SU-DHL-6 (cell line): ENCODE measurements around the gene CADM2.
"Not testable (repeated sequence)": the region's sequence is repeated elsewhere in the genome, so short reads cannot be mapped to it uniquely, and the experiment has no call there.

Experiments
- CTCF ChIP-seq: fragments of 200-600 bp; sonication (generic); IDR thresholded peaks from one replicate; pipeline ENCODE4 v1.5.1; 2017; ENCODE audit warnings: antibody characterized with exemption, mild to moderate bottlenecking, low read length, moderate library complexity; ENCODE audit not compliant: insufficient read depth, poor library complexity, severe bottlenecking
- EZH2phosphoT487 ChIP-seq: fragments of 200-600 bp; sonication (generic), shearing (Covaris generic); conservative IDR thresholded peaks from 2 replicates; pipeline ENCODE4 v1.6.1; 2018; ENCODE audit warnings: mild to moderate bottlenecking, antibody characterized with exemption, low read length, moderate library complexity, mixed read lengths

- TF ChIP-seq EZH2phosphoT487, CTCF: not testable (repeated sequence)
These were observed 194.5 kb downstream of the CADM2 start for GRCh38 chr3:85153279-85153678.
